Hair follicular keratinocyte (primary cell): ENCODE measurements around the gene KCNQ2. TPM values are rescaled to one million over a fixed set of nuclear protein-coding genes. Genes with fewer than 3 reads are reported as not detected.

Source experiments
- total RNA-seq: library from RNA; depleted of rRNA; stranded (reverse); fragments of >200 nt; gene quantifications from 2 replicates; pipeline ENCODE4 v1.2.3, GENCODE V29; 2015

The KCNQ2 gene
- not detected in 2 replicates for total RNA-seq

GRCh38 chr20:63471981-63472831 lies at the start of gene KCNQ2:
KCNQ2 (minus strand) TSS chr20:63472655; CDS start chr20:63472463, 192 bp downstream.

GRCh38 chr20:63520504-63520933 lies 48.1 kb upstream of the KCNQ2 start, which contains the start of gene PPDPF:
PPDPF (plus strand) TSS chr20:63520765; CDS start chr20:63521309, 544 bp downstream.

GRCh38 chr20:63498960-63499337 lies 26.5 kb upstream of the KCNQ2 start, which contains the start of gene EEF1A2:
EEF1A2 (minus strand) TSS chr20:63499083; CDS start chr20:63497763, 1,320 bp downstream.

GRCh38 chr20:63360850-63361518 lies 111.5 kb downstream of the KCNQ2 start, which contains the start of gene CHRNA4:
CHRNA4 (minus strand) TSS chr20:63361349; CDS start chr20:63361165, 184 bp downstream.

Other genes starting within 250 kb of the KCNQ2 start
- gene BIRC7, start 236.8 kb downstream of the KCNQ2 start, total RNA-seq = not detected in 2 replicates
- gene NKAIN4, start 218.2 kb downstream of the KCNQ2 start, total RNA-seq = 0.15 and 1.4 TPM in 2 replicates
- gene ARFGAP1, start 199.8 kb downstream of the KCNQ2 start, total RNA-seq = 49.1 and 52.6 TPM in 2 replicates
- gene COL20A1, start 179.5 kb downstream of the KCNQ2 start, total RNA-seq = not detected in 2 replicates
- not detected in 2 replicates for gene CHRNA4, start 111.3 kb downstream of the KCNQ2 start, total RNA-seq
- gene EEF1A2, start 26.4 kb upstream of the KCNQ2 start, total RNA-seq = not detected in 2 replicates
- 156 and 298 TPM in 2 replicates for gene PPDPF, start 48.1 kb upstream of the KCNQ2 start, total RNA-seq
- gene PTK6, start 64.7 kb upstream of the KCNQ2 start, total RNA-seq = 16.7 and 28.0 TPM in 2 replicates
- 0.39 TPM in 1 of 2 replicates, not detected in the other for gene SRMS, start 75.1 kb upstream of the KCNQ2 start, total RNA-seq
- gene FNDC11, start 81.5 kb upstream of the KCNQ2 start, total RNA-seq = 1.1 and 1.7 TPM in 2 replicates
- 28.9 and 40.2 TPM in 2 replicates for gene HELZ2, start 101.6 kb upstream of the KCNQ2 start, total RNA-seq
- gene GMEB2, start 154.4 kb upstream of the KCNQ2 start, total RNA-seq = 10.3 and 11.2 TPM in 2 replicates
- gene STMN3, start 180.8 kb upstream of the KCNQ2 start, total RNA-seq = 14.6 and 24.8 TPM in 2 replicates
- gene RTEL1, start 185.7 kb upstream of the KCNQ2 start, total RNA-seq = 14.7 and 16.0 TPM in 2 replicates
- gene TNFRSF6B, start 224.0 kb upstream of the KCNQ2 start, total RNA-seq = 619 and 1,142 TPM in 2 replicates
- 37.6 and 39.0 TPM in 2 replicates for gene ARFRP1, start 235.3 kb upstream of the KCNQ2 start, total RNA-seq
- gene ZGPAT, start 235.4 kb upstream of the KCNQ2 start, total RNA-seq = 23.2 and 24.1 TPM in 2 replicates